Spleen (tissue), 11 donors: ENCODE measurements around the gene ADORA2B. TPM values are rescaled to one million over a fixed set of nuclear protein-coding genes. Genes with fewer than 3 reads are reported as not detected.

Experiments used
- DNase-seq: peaks from one replicate; pipeline ENCODE4 v3.0.0-alpha.2; 2020
- H3K27ac ChIP-seq, 8 donors: fragments of 200-600 bp; sonication (generic) in 7 of 8; 1 replicate in 4 of 8; 2 replicates in 4 of 8; pipeline versions ENCODE4 v1.5.0 to v1.8.0; 2016 to 2021; ENCODE audit warnings: inconsistent platforms in 4 of 8, mild to moderate bottlenecking in 4 of 8, moderate library complexity in 1 of 8
- H3K27me3 ChIP-seq, 7 donors: fragments of 200-600 bp; sonication (generic) in 6 of 7; replicated peaks in 1 of 7; 1 replicate in 4 of 7; 2 replicates in 3 of 7; pipeline versions ENCODE4 v1.5.0 to v1.8.0; 2016 to 2021; ENCODE audit warnings: inconsistent platforms in 3 of 7, mild to moderate bottlenecking in 1 of 7
- H3K36me3 ChIP-seq, 6 donors: fragments of 200-600 bp; sonication (generic) in 5 of 6; 1 replicate in 4 of 6; 2 replicates in 2 of 6; pipeline versions ENCODE4 v1.5.0 to v1.8.0; 2016 to 2021; ENCODE audit warnings: inconsistent platforms in 2 of 6
- H3K4me1 ChIP-seq, 6 donors: fragments of 200-600 bp; sonication (generic) in 5 of 6; 1 replicate in 3 of 6; 2 replicates in 3 of 6; pipeline versions ENCODE4 v1.5.0 to v1.8.0; 2016 to 2021; ENCODE audit warnings: inconsistent platforms in 3 of 6
- H3K4me3 ChIP-seq, 8 donors: fragments of 200-600 bp; sonication (generic) in 7 of 8; 1 replicate in 4 of 8; 2 replicates in 4 of 8; pipeline versions ENCODE4 v1.5.0 to v1.8.0; 2016 to 2021; ENCODE audit warnings: inconsistent platforms in 4 of 8, mild to moderate bottlenecking in 4 of 8, moderate library complexity in 2 of 8
- H3K9me3 ChIP-seq, 8 donors: fragments of 200-600 bp; sonication (generic) in 7 of 8; 1 replicate in 4 of 8; 2 replicates in 4 of 8; pipeline versions ENCODE4 v1.5.0 to v1.8.0; 2016 to 2021; ENCODE audit warnings: inconsistent platforms in 4 of 8
- POLR2A ChIP-seq, 3 donors: fragments of 450-650 bp; IDR thresholded peaks; one replicate each; pipeline ENCODE4 v1.5.1; 2017; ENCODE audit warnings: antibody characterized with exemption in 3 of 3, mild to moderate bottlenecking in 1 of 3
- POLR2AphosphoS5 ChIP-seq, 3 donors: sonication (generic); formaldehyde crosslinking; IDR thresholded peaks; one replicate each; pipeline ENCODE4 v1.5.1; 2017; ENCODE audit warnings: antibody characterized with exemption in 3 of 3
- WGBS, 5 donors: extraction: QIAGEN DNeasy Blood & Tissue Kit in 3 of 5; methylation state at CpG; one replicate each; pipeline versions ENCODE4 v1.1.5 to v1.1.7; 2013 to 2018; 5-methylcytosine and 5-hydroxymethylcytosine counted together
- intact Hi-C: fragments of 100-400 bp; cut with DNase I; formaldehyde crosslinking; loops from one replicate; pipeline ENCODE4 v1.15.0; 2023; ENCODE audit warnings: low total_unique reads
- polyA plus RNA-seq, 3 donors: library from polyadenylated mRNA; stranded (reverse); fragments of 200-250 nt; gene quantifications; one replicate each; pipeline ENCODE4 v1.2.1, GENCODE V29; 2013
- total RNA-seq, 7 donors: library from RNA; depleted of rRNA in 3 of 7; stranded (reverse); fragments of >200 nt in 3 of 7; fragmentation: NEBNext Ultra II Directional in 4 of 7; extraction: Animal tissue kit (Norgen Biotek cat#: 25700) in 4 of 7; gene quantifications; one replicate each; pipeline versions ENCODE4 v1.1.0 to v1.2.1, GENCODE V29; 2016 to 2021
- TF ChIP-seq, protein P1 (sequence below), 11 experiments: fragments of 200-600 bp in 7 of 11; fragments of 450-650 bp in 4 of 11; sonication (generic) in 4 of 11; IDR thresholded peaks in 8 of 11; conservative IDR thresholded peaks in 3 of 11; 1 replicate in 7 of 11; 2 replicates in 4 of 11; pipeline versions ENCODE4 v1.4.0 to v1.8.0; 2016 to 2021; ENCODE audit warnings: antibody characterized with exemption in 11 of 11, inconsistent platforms in 4 of 11, mild to moderate bottlenecking in 1 of 11
- donor health status: healthy with polysubstance abuse.
- donor health status: DM: no; HTN: no; CAD: no; lungs with moderate emphysema.
- donor health status: DM: no; HTN: no; CAD: no.
- donor health status: Bipolar disorder and iron deficiency.
- donor health status: healthy.
- donor health status: DM: no; HTN: no; CAD: no.
- donor health status: DM: yes; HTN: yes; CAD: no.

The ADORA2B gene
- total and polyA plus RNA-seq, 10 donors, result 0.13 to 2.7 (median 0.77) TPM; not detected in 2

DNA sequence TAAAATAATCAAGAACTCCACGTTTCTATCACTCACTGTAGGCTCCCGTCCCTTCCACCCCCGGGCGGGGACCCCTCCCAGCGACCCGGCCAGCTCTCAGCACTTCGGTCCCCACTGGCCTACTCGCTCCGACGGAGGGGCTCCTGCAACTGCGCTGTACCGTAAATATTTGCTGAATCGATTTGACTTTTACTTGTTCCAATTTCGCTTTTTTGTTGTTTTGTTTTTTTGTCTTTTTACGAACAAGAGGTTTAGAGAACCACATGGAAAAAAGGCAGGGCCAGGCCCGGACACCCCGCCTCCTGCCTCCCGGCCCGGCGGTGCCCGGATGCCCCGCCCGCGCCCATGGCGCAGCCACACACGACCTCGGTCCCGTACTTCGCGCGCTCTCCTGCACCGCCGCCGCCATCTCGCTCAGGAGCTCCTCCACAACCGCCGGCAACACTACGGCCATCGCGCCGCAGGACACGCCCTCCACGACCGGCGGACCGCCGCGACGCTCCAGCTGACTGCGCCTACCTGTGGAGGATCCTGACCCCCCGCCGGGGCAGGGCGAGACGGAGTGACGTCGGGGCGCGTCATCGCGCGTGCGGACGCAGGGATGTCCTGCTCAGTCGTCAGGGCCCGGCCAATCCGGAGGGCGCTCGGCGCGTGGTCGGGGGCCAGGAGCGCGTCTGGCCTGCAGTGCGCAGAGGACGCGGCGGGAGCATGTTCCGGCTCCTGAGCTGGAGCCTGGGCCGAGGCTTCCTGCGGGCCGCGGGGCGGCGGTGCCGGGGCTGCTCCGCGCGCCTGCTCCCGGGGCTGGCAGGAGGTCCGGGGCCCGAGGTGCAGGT lies 54.4 kb downstream of the ADORA2B start, which contains the start of the genes TTC19 and ZSWIM7:
Gene TTC19, plus strand, starts transcription at position 684 of the 833 bp plus-strand sequence. Its CDS starts 25 bp downstream, at position 709.
Gene ZSWIM7, minus strand, starts transcription at position 564 of the 833 bp plus-strand sequence. Its CDS starts 110 bp downstream, at position 454.
- Histone ChIP-seq H3K9me3 (no peaks in the 10 kb centered on the region), H3K4me3 (peak within 1 kb of the TSS; percentile 57 to 93 (median 72)), H3K27me3 (no peaks in the 10 kb centered on the region), H3K4me1 (peaks cover 12 to 77% (median 43%) of the 10 kb centered on the region in 6 donors), H3K36me3 (peaks cover 0 to 52% (median 26%) of the 10 kb centered on the region in 6 donors), H3K27ac (peak within 1 kb of the TSS; percentile 93 to 99 (median 97))
- TF ChIP-seq POLR2A (IDR thresholded peaks at IDR 0.05) (peak; percentile 34 to 87 (median 82)), POLR2AphosphoS5 (IDR thresholded peaks at IDR 0.05) (peak; percentile 99)
- TF ChIP-seq, protein P1, sequence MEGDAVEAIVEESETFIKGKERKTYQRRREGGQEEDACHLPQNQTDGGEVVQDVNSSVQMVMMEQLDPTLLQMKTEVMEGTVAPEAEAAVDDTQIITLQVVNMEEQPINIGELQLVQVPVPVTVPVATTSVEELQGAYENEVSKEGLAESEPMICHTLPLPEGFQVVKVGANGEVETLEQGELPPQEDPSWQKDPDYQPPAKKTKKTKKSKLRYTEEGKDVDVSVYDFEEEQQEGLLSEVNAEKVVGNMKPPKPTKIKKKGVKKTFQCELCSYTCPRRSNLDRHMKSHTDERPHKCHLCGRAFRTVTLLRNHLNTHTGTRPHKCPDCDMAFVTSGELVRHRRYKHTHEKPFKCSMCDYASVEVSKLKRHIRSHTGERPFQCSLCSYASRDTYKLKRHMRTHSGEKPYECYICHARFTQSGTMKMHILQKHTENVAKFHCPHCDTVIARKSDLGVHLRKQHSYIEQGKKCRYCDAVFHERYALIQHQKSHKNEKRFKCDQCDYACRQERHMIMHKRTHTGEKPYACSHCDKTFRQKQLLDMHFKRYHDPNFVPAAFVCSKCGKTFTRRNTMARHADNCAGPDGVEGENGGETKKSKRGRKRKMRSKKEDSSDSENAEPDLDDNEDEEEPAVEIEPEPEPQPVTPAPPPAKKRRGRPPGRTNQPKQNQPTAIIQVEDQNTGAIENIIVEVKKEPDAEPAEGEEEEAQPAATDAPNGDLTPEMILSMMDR (IDR thresholded peaks at IDR 0.05 in 8 of 11, conservative IDR thresholded peaks at IDR 0.05 in 3 of 11), result peak in 4 of 11 experiments; percentile 12 to 34 (median 16)
- WGBS, 5 donors, result 0 to 1% (median 0%) methylated on average over 39 to 91 of the region's 91 CpGs
- peak; percentile 100 for DNase-seq
- intact Hi-C loops, result no loop called here

DNA sequence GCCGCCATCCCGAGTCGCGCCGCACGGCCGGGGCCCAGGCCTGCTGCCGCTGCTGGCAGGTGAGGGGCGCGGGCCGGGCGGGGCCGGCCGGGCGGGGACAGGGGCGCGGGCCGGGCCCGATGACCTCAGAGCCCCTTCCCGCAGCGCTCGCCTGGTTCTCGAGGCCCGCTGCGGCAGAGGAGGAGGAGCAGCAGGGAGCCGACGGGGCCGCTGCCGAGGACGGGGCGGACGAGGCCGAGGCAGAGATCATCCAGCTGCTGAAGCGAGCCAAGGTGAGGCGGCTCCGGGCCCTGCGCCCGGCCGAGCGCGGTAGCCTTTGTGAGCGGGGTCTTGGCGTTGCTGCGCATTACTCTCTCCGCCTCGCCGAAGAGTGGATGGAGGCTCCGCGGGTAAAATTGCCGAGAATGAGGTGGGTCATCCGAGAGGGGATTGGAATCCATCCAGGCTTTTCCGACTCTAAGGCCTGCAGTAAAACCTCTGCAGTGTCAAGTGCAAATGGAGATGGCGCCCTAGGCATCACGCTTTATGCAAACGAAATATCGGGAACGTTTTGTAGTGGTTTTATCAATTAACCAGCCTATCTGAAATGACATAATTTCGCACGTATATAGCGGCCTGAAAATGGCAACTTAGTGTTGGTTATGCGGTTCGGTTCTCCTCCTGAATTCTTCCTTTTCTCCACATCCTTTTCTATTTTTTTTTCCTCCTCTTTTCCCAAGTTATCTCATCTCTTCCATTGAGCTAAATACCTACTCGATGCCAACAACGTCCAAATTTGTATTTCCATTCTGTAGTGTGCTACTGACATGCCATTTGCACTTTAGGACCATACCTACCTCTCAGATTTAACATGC lies 55.3 kb downstream of the ADORA2B start:
- Histone ChIP-seq H3K9me3 (no peaks in the 10 kb centered on the region), H3K27ac (peak overlapping the region; percentile 93 to 99 (median 97)), H3K36me3 (peaks cover 0 to 56% (median 35%) of the 10 kb centered on the region in 6 donors), H3K27me3 (no peaks in the 10 kb centered on the region), H3K4me3 (peak overlapping the region; percentile 57 to 93 (median 72)), H3K4me1 (peaks cover 12 to 73% (median 45%) of the 10 kb centered on the region in 6 donors)
- DNase-seq, result no peak
- intact Hi-C loops, result no loop called here
- TF ChIP-seq, protein P1 (IDR thresholded peaks at IDR 0.05 in 8 of 11, conservative IDR thresholded peaks at IDR 0.05 in 3 of 11), result no peak
- TF ChIP-seq POLR2AphosphoS5 (IDR thresholded peaks at IDR 0.05) (no peak), POLR2A (IDR thresholded peaks at IDR 0.05) (no peak)
- 1 to 2% (median 1%) methylated on average over 15 to 64 of the region's 64 CpGs for WGBS, 5 donors

DNA sequence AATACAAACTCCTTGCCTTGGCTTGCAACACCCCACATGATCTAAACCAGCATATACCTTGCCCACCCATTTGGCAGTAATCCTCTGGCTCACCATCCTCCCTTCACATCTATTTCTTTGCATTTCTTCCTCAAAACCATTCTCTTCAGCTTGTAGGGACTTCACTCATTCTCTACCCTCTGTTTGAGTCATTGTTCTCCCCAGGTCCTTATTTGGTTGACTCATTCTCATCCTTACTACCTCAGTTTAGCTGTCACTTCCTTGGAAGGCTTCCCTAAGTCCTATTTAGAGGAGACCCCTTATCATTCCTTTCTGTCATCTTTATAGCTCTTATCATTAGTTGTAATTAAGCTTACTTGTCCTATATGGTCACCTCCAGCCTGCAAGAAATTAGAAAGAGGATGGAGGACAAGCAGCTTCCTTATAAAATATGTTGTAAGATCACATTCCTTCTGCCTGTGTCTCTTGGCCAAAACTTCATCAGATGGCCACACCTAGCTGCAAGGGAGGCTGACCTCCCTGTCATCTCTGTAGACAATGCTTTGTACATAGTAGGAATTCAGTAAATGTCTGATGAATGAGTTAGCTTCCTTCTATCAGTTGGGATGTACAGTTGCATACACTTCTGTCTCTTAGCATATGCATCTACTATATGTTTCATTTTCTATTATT lies 56.4 kb downstream of the ADORA2B start:
- Histone ChIP-seq H3K9me3 (no peaks in the 10 kb centered on the region), H3K4me1 (peaks cover 12 to 71% (median 45%) of the 10 kb centered on the region in 6 donors), H3K36me3 (peaks cover 0 to 59% (median 46%) of the 10 kb centered on the region in 6 donors), H3K27ac (peak overlapping the region in 2 of 8 donors; percentile 93 to 99), H3K27me3 (no peaks in the 10 kb centered on the region), H3K4me3 (peak overlapping the region in 4 of 8 donors; percentile 69 to 93 (median 72))
- intact Hi-C loops, result no loop called here
- no peak for DNase-seq
- no peak for TF ChIP-seq POLR2AphosphoS5 (IDR thresholded peaks at IDR 0.05)
- TF ChIP-seq, protein P1 (IDR thresholded peaks at IDR 0.05 in 8 of 11, conservative IDR thresholded peaks at IDR 0.05 in 3 of 11), result no peak
- no peak for TF ChIP-seq POLR2A (IDR thresholded peaks at IDR 0.05)
